COR-L47 (cell line): ENCODE data around the gene PNPLA6.
"Not testable (repeated sequence)": the region's sequence is repeated elsewhere in the genome, so short reads cannot be mapped to it uniquely, and the experiment has no call there.

Experiments
- DNase-seq: peaks from one replicate; lab custom pipeline; 2025; lab: John Stamatoyannopoulos, UW

Gene PNPLA6

DNA sequence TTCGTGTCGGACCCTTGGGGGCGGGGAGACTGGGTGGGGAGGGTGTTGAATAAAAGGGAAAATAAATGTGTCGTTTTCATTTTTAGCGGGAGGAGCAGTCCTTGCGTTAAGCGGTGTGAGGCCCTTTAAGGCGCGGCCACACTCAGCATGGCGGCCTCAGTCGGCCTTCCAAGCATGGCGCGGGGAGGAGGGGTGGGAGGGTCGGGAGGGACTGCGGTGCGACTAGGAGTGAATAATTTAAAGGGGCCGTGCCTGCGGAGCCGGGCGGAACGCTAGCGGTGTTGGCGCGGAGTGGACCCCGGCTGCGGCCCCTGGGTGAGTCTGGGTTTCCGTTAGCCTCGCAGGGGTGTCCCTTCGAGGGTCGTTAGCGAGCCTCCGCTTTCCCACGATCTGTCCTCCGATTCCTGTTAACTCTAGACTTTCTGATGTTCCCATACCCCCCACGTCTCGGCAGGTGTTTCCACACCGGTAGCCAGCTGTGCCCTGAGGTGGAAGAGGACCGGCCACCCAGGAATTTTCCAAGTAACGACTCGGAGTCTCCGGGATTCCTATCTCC, 1.5 kb upstream of the PNPLA6 start:
- DNase-seq = peak; percentile 82

DNA sequence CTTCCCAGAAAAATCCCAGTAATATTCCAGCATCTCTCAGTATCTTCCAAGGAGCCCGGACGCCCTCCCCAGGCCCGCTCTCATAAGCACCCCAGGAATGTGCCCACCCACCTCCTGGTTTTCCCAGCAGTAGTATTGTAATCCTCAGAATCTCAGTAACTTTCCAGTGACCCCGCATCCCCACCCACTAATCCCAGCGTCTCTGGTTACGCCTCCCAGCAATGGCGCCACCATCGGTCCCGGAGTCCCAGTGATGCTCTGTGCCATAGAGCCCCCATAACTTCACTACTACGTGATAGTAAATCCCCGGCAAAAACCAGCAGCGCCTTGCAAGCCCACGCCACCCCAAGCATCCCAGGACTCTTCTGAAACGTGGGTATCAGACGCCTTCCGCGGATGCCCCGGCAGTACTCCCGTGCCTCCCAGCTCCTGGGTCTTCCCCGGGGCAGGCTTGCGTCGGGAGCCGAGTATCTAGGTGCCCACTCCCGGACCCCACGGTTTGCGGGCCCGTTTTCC, 928 bp upstream of the PNPLA6 start:
- peak; percentile 12 for DNase-seq

DNA sequence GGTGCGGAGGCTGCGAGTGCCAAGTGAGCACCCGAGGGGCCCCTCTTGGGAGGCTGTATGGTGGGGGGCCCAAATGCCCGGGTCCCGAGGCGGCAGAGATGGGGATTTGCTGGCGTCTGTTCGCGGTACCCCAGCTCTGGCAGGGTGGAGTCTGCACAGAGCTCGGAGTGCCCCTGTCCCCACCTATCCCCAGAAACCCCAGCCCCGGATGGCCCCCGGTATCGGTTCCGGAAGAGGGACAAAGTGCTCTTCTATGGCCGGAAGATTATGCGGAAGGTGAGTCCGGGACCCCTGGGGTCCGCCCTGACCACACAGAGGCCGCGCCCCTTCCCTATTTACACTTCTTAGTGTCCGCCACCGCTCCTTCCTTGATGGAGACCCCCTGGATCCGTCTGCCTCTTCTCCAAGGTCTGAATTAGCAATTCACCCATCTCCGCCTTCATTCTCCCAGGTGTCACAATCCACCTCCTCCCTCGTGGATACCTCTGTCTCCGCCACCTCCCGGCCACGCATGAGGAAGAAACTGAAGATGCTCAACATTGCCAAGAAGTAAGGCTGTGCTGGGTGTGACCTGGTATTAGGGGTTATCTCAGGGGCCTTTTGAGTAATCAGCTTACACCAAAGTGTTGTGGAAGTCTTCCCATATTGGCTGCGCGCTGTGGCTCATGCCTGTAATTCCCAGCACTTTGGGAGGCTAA, 630 bp downstream of the PNPLA6 start:
- no peak for DNase-seq

DNA sequence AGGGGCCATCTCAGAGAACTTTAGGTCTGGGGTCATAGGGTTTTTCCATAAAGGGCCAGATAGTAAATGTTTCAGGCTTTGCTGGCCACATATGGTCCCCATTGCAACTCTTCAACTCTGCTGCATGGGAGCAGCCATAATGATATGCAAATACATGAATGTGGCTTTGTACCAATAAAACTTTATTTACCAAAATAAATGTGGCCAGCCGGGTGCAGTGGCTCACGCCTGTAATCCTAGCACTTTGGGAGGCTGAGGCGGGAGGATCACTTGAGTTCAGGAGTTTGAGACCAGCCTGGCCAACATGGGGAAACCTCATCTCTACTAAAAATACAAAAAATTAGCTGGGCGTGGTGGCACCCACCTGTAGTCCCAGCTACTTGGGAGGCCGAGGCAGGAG, 3.5 kb downstream of the PNPLA6 start:
- DNase-seq = not testable (repeated sequence)

DNA sequence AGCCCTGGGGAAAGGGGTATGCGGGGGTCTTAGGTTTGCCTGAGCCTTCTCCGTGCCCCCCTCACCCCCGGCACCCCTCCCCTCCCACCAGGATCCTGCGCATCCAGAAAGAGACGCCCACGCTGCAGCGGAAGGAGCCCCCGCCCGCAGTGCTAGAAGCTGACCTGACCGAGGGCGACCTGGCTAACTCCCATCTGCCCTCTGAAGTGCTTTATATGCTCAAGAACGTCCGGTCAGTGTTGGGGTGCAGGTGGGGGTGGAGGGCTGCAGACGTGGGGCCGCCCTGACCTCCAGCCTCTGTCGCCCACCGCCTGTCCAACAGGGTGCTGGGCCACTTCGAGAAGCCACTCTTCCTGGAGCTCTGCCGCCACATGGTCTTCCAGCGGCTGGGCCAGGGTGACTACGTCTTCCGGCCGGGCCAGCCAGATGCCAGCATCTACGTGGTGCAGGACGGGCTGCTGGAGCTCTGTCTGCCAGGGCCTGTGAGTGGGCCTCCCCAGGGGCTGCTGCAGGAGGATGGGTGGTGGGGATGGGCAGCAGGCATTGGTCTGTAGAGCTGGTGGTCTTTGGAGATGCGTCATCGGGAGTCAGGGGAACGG, 4.4 kb downstream of the PNPLA6 start:
- no peak for DNase-seq

DNA sequence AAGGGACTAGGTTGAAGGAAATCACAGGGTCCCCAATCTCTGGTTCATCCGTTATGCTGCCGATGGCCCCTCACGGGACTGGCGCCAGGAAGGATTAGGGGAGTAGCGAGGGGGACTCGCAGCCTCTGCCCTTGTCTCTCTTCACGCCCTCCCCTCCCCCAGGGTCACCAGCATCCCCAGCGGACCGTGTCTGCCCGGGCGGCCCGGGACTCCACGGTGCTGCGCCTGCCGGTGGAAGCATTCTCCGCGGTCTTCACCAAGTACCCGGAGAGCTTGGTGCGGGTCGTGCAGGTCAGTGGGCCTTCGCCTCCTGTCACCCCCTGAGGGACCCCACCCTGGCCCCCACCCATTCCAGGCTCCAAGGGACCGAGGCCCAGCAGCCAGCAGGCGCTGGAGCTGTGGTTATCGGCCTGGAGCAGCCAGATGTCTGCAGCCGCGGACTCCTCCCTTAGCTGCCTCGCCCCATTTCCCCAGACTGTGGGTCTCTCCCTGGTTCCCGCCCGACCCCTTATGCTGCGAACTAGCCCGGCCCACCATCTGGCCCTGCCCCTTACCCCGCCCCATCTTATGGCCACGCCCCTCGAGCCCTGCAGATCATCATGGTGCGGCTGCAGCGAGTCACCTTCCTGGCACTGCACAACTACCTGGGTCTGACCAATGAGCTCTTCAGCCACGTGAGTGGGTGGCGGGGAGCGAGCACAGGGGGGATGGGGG, 5.4 kb downstream of the PNPLA6 start:
- DNase-seq = no peak

DNA sequence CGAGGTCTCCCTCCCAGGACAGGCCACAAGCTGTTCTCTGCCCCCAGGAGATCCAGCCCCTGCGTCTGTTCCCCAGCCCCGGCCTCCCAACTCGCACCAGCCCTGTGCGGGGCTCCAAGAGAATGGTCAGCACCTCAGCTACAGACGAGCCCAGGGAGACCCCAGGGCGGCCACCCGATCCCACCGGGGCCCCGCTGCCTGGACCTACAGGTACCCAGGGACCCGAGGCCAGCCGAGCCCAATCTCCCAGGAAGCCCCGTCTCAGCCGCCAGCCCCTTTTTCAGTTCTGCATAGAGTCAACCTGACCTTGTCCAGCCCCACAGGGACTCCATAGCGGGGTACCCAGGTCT, 5.9 kb downstream of the PNPLA6 start:
- DNase-seq = no peak

DNA sequence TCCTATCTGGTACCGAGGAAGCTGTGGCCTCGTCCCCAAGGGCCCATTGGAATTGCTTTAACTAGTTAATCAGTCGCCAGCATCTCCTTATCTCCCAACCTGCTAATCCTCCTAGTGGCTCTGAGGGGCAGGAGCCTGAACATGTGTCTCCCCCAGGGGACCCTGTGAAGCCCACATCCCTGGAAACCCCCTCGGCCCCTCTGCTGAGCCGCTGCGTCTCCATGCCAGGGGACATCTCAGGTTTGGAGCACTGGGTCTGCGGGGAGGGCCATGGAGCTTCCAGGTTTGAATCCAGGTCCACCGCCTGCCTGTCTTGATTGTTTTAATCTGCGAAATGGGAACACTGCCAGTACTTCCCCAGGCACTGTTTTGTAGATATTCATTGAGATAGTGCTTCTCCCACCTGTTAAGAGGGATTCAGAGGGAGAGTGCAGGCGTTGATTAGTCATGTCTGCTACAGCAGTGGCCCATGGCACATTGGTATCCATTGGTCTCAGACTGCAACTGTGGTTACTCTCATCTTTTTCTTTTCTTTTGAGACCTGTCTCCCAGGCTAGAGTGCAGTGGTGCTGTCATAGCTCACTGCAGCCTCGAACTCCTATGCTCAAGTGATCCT, 6.4 kb downstream of the PNPLA6 start:
- no peak for DNase-seq

DNA sequence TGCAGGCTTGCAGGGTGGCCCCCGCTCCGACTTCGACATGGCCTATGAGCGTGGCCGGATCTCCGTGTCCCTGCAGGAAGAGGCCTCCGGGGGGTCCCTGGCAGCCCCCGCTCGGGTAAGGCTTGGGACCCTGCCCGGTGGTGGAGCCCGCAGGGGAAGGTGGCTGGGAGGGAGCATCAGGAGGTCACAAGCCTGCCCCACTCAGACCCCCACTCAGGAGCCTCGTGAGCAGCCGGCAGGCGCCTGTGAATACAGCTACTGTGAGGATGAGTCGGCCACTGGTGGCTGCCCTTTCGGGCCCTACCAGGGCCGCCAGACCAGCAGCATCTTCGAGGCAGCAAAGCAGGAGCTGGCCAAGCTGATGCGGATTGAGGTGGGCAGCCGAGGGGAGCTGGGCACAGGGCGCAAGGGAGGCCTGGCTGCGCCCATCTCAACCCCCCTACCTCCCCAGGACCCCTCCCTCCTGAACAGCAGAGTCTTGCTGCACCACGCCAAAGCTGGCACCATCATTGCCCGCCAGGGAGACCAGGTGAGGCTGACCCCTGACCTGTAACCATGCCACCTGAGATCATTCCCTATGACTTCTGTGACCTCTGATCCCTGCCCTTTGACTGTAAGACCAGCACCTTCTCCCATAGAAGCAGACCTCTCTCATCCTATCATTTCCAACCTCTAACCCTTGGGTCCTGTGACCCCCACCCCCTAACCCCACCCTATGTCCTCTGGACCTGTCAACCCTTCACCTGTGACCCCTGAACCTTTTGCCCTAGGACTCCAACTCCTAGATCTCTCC, 7.2 kb downstream of the PNPLA6 start:
- no peak for DNase-seq

DNA sequence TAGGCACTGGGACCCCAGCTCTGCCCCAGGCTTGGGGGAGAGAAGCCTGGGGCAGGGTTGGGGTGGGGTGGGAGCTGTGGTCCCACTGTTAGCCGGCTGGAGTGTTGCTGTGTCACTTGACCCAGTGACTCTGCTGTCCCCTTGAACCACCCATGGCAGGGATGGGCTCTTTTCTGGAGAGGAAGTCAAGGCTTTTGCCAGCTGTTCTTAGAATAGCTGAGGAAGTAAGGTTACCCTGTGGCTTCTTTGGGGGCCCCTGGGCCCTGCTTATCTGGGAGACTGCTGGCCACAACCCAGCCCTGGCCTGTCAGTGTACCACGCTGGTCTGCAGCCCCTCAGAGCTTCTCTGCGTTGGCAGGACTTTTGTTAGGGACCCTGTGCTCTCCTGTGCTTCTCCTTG, 9.1 kb downstream of the PNPLA6 start:
- DNase-seq = no peak

DNA sequence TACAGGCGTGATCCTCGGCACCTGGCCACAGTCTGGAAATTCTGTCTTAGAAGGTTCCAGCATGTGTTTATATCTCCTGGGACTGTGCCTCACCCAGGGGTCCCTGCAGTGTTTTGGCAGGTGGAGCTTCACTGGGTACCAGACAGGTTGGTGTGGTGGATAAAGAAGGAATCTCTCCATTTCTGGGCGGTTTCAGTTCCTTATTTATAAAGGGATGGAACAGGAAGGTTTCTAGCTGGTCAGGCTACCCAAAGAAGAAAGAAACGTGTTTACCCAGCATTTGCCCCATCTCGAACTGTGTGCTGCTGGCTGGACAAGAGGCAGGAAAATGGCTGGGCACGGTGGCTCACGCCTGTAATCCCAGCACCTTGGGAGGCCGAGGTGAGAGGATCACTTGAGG, 9.8 kb downstream of the PNPLA6 start:
- no peak for DNase-seq

DNA sequence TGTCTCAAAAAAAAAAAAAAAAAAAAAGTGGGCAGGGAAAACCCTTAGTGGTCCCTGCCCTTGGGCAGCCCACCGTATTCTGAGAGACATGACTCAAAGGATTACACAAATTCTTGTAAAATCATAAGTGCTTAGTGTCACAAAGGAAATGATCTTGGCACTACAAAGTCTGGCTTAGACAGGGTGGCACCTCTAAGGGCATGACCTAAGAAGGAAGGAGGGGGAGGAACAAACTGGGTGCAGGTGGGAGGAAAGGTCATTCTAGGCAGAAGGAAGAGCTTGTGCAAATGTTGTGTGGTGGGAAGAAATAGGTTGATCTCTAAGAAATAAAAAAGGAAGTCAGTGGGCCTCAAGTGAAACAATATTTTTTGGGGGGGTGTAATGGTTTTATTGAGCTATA, 10.4 kb downstream of the PNPLA6 start:
- no peak for DNase-seq

DNA sequence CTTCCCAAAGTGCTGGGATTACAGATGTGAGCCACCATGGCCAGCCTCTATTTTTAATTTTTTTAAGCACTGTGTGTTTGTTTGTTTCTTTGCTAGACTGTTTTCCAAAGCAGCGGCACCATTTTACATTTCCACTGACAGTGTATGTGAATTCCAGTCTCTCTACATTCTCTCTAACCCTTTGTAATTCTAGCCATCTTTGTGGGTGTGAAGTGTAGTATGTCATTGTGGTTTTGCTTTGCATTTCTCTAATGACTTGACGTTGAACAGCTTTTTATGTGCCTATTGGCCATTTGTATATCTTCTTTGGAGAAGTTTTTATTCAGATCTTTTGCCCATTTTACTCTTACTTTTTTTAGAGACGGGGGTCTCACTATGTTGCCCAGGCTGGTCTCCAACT, 11.6 kb downstream of the PNPLA6 start:
- no peak for DNase-seq

DNA sequence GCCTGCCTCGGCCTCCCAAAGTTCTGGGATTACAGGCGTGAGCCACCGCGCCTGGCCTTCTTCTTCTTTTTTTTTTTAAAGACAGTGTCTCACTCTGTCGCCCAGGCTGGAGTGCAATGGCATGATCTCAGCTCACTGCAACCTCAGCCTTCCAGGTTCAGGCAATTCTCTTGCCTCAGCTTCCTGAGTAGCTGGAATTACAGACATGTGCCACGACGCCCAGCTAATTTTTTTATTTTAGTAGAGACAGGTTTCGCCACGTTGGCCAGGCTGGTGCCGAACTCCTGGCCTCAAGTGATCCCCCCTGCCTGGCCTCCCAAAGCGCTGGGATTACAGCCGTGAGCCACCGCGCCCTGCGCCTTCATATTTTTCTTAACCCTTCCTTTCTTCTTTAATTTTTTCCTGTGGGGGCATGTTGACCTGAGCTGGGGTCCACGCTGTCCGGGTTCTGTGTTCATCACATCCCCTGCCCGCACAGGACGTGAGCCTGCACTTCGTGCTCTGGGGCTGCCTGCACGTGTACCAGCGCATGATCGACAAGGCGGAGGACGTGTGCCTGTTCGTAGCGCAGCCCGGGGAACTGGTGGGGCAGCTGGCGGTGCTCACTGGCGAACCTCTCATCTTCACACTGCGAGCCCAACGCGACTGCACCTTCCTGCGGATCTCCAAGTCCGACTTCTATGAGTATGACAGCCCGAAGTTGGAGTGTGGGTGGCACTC, 14.1 kb downstream of the PNPLA6 start:
- no peak for DNase-seq

DNA sequence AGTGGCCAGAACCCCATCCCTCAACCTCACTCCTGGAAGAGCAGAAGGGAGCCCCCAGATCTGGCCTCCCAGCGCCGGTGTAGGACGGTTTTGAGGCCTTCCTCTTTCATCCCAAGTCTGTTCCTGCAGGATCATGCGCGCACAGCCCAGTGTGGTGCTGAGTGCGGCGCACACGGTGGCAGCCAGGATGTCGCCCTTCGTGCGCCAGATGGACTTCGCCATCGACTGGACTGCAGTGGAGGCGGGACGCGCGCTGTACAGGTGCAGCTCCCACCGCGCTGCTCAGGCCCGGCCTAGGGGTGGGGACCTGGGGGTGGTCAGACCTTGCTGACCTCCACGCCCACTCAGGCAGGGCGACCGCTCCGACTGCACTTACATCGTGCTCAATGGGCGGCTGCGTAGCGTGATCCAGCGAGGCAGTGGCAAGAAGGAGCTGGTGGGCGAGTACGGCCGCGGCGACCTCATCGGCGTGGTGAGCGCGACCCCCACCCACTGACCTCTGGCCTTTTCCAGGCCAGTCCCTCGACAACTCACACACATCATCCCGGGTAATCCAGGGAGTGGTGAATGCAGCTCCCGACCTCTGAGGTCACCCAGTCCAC, 14.8 kb downstream of the PNPLA6 start:
- DNase-seq = no peak

DNA sequence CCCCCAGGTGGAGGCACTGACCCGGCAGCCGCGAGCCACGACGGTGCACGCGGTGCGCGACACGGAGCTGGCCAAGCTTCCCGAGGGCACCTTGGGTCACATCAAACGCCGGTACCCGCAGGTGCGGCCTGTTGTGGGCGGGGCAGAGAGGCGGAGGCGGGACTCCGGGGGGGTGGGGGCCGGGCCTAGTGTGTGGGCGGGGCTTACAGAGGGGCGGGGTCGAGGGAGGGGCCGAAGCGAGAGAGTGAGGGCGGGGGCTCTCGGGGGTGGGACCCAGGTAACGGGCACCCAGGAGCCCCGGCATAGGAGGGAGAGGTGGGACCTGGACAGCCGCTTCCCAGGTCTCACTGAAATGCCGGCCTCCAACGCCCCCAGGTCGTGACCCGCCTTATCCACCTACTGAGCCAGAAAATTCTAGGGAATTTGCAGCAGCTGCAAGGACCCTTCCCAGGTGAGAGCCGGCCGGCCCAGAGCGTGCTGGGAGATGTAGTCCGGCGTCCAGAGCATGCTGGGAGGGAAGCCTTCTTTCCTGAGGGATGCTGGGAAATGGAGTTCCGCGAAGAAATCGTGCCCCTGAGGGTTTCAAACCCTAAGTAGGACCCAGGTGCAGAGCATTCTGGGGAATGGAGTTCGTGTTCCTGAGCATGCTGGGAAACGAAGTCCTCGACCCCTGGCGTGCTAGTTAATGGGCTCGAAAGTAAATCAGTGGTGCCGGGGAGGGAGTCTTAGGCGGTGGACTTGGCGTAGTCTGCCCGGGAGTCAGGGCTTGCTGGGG, 15.7 kb downstream of the PNPLA6 start:
- DNase-seq = peak; percentile 10

DNA sequence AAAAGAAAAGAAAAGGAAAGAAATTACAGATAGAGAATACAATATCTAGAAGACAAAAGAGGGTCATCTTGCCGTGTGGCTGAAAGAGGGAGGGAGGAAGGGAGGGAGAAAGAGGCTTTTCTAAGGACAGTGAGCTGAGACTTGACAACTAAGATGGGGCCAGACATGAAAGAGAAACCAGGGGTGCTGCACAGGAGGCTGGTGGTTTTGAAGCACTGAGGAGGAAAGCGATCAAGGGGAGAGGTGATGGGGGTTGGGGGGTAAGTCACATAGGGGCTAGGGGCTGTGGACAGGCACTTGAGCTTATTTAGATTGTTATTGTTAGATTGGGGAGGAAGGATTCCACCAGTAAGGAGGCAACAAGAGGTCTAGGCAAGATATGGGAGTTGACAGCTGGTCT, 17.3 kb downstream of the PNPLA6 start:
- DNase-seq = no peak

DNA sequence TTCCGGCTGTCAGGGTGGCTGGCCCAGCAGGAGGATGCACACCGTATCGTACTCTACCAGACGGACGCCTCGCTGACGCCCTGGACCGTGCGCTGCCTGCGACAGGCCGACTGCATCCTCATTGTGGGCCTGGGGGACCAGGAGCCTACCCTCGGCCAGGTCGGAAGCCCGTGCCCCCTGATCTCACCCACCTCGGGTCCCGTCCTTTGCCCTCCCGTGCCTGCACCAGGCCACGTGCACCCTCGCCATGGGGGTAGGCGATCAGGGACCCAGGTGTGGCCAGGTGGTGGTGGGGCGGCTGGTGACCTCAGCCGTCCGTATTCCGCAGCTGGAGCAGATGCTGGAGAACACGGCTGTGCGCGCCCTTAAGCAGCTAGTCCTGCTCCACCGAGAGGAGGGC, 19.0 kb downstream of the PNPLA6 start:
- no peak for DNase-seq

DNA sequence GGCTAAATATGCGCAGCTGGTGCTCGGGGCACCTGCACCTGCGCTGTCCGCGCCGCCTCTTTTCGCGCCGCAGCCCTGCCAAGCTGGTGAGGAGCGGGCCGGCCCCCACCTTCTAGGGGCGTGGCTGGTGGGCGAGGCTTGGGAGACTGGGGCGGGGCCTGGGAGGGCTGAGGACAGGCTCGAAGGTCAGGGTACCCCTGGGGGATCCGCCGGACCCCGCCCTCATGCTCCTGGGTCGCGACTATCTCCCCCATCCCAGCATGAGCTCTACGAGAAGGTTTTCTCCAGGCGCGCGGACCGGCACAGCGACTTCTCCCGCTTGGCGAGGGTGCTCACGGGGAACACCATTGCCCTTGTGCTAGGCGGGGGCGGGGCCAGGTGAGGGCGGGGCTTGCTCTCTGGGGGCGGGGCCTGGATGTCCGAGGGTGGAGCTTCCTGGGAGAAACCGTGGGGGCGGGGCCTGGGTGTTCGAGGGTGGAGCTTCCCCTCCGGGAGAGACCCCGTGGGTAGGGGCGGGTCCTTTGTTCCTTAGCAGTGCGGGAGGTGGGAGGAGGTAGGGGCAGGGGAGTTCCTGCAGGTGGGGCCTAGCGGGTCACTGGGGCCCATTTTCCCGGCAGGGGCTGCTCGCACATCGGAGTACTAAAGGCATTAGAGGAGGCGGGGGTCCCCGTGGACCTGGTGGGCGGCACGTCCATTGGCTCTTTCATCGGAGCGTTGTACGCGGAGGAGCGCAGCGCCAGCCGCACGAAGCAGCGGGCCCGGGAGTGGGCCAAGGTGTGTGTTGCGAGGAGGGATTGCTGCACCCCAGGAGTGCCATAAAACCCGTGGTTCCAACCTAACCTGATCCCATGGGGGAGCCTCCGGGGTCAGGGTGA, 19.7 kb downstream of the PNPLA6 start:
- DNase-seq = no peak
